ENCODE measurements around the gene EXOC6B. TPM values are rescaled to one million over a fixed set of nuclear protein-coding genes. Genes with fewer than 3 reads are reported as not detected.

Gene EXOC6B
- total RNA-seq, 1 experiment from 2014 or later, result 40.1 TPM

- no peak overlapping the region for H4K8ac ChIP-seq (replicated peaks; ENCODE audit: insufficient read length, low read depth, low read length)
- Mint-ChIP-seq H3K27me3 (ENCODE audit: low read depth) (peaks cover 27% of the 10 kb centered on the region), H3K9me3 (peaks cover 7 to 8% of the 10 kb centered on the region in 2 experiments), H3K36me3 (ENCODE audit: insufficient read depth in 1 of 3, low read depth in 3 of 3) (0 out of 7 replicates have a peak, but pooled peaks cover 0 to 1% (median 0%) of the 10 kb centered on the region in 3 experiments), H3K27ac (no peak overlapping the region), H3K4me1 (no peaks in the 10 kb centered on the region), H3K4me3 (no peak overlapping the region)
- H3K18ac ChIP-seq (ENCODE audit: insufficient read length, low read depth, low read length), result no peak overlapping the region
- H2BK15ac ChIP-seq (ENCODE audit: low read depth, low read length), result no peak overlapping the region
- no peak overlapping the region for H2AK5ac ChIP-seq (ENCODE audit: insufficient read length, low read length)
- no peaks in the 10 kb centered on the region for H3K9me3 ChIP-seq (ENCODE audit: control insufficient read depth, low read depth, low read length)
- no peak overlapping the region for H4K5ac ChIP-seq (ENCODE audit: insufficient read length, low read depth, low read length)
- no peaks in the 10 kb centered on the region for H3K23me2 ChIP-seq (ENCODE audit: insufficient read length, low read depth, low read length, poor library complexity, severe bottlenecking)
- DNase-seq, result no peak
- no peak overlapping the region for H2BK120ac ChIP-seq (ENCODE audit: low read depth, low read length, poor library complexity, severe bottlenecking)
- no peak overlapping the region for H2AFZ ChIP-seq (ENCODE audit: low read length)
- TF ChIP-seq, protein P1, sequence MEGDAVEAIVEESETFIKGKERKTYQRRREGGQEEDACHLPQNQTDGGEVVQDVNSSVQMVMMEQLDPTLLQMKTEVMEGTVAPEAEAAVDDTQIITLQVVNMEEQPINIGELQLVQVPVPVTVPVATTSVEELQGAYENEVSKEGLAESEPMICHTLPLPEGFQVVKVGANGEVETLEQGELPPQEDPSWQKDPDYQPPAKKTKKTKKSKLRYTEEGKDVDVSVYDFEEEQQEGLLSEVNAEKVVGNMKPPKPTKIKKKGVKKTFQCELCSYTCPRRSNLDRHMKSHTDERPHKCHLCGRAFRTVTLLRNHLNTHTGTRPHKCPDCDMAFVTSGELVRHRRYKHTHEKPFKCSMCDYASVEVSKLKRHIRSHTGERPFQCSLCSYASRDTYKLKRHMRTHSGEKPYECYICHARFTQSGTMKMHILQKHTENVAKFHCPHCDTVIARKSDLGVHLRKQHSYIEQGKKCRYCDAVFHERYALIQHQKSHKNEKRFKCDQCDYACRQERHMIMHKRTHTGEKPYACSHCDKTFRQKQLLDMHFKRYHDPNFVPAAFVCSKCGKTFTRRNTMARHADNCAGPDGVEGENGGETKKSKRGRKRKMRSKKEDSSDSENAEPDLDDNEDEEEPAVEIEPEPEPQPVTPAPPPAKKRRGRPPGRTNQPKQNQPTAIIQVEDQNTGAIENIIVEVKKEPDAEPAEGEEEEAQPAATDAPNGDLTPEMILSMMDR (conservative IDR thresholded peaks at IDR 0.05), result no peak
- H3K27me3 ChIP-seq (ENCODE audit: insufficient read depth, low read length), result no peaks in the 10 kb centered on the region
- H4K91ac ChIP-seq (ENCODE audit: insufficient read length, low read depth, low read length), result no peak overlapping the region
- no peaks in the 10 kb centered on the region for H3K4me1 ChIP-seq (ENCODE audit: insufficient read depth, low read length)
- H3K9ac ChIP-seq (ENCODE audit: extremely low read depth, insufficient read length, low read length), result no peak overlapping the region
- no peak overlapping the region for H3K4me2 ChIP-seq (ENCODE audit: insufficient read depth, insufficient read length, low read length)
- no peak overlapping the region for H3K27ac ChIP-seq (ENCODE audit: insufficient read length, low read depth, low read length)
- no peaks in the 10 kb centered on the region for H3K79me2 ChIP-seq (ENCODE audit: insufficient read depth, low read length)
- no peaks in the 10 kb centered on the region for H3K79me1 ChIP-seq (ENCODE audit: insufficient read depth, low read depth, low read length, poor library complexity, severe bottlenecking)
- H3K23ac ChIP-seq (ENCODE audit: insufficient read length, low read depth, low read length), result no peak overlapping the region
- no peak overlapping the region for H3T11ph ChIP-seq (ENCODE audit: low read length)
- H4K20me1 ChIP-seq (ENCODE audit: control insufficient read depth, insufficient read depth, insufficient read length), result no peaks in the 10 kb centered on the region
- no peak overlapping the region for H3K56ac ChIP-seq (ENCODE audit: insufficient read length, low read depth, low read length)
- H2BK20ac ChIP-seq (ENCODE audit: low read depth, low read length, poor library complexity, severe bottlenecking), result no peak overlapping the region
- H3K14ac ChIP-seq (ENCODE audit: insufficient read depth, low read length), result no peak overlapping the region
- H2BK5ac ChIP-seq (ENCODE audit: insufficient read length, low read length), result no peak overlapping the region
- no peak overlapping the region for H3K4ac ChIP-seq (ENCODE audit: low read depth, low read length)
- no peak overlapping the region for H2BK12ac ChIP-seq (ENCODE audit: insufficient read length, low read depth, low read length)
Observed at GRCh38 chr2:72871880-72872279, 46.0 kb upstream of the EXOC6B start.
